Measurements from ENCODE around the gene NUDC.
A peak's percentile ranks its signal among the peaks of the same experiment; 100 is the strongest.
"Not testable (repeated sequence)": the region's sequence is repeated elsewhere in the genome, so short reads cannot be mapped to it uniquely, and the experiment has no call there.

Gene NUDC

GRCh38 chr1:26911399-26912146 lies 10.0 kb upstream of the NUDC start:
- DNase-seq, result no peak

DNA sequence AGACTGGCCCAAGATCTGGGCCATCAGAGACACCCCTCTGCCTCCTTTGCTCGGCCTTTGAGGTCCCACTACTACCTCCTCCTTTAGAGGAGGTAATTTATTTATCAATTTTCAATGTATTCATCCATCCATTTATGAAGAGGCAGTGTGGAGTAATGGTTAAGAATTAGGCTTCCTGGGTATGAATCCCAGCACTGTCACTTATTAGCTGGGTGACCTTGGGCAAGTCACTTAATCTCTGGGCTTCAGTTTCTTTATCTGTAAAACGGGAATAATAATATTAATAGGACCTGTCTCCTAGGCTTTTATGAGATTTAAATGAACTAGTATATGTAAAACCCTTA lies 9.4 kb upstream of the NUDC start:
- DNase-seq, result no peak

GRCh38 chr1:26913389-26913753 lies 8.2 kb upstream of the NUDC start:
- no peak for DNase-seq

GRCh38 chr1:26913754-26914619 lies 7.6 kb upstream of the NUDC start, which contains the start of gene NR0B2:
TSS of gene NR0B2 (minus strand) at chr1:26913975. CDS start at chr1:26913940, 35 bp downstream.
- no peak for DNase-seq

DNA sequence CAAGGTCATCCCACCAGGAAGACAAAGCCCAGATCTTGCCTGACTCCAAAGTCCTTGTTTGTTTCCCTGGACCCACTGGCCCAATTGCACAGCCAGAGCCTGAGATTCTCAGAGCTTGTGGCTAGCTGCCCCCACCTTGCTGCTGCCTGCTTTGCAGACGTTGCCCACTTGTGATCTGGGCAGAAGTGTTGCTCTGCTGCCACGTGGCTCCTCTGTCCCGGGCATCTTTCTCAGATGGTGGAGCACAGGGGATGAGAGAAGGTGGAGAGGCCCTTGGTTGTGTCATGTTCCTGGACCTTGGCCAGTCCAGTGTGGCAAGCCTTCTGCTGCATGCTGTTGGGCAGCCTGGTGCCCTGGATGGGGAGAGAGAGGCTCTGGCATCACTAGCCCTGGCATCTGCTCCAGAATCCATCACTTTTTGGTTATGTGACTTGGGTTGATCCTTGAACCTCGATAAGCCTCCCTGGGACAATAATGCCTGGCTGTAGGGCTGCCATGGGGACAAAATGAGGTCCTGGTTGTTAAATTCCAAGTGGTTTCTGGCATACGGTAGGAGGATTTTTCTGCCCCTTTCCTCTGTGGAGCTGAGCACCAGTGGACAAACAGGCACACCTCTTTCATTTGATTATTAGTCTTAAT lies 6.2 kb upstream of the NUDC start:
- no peak for DNase-seq

- DNase-seq, result no peak
Observed at GRCh38 chr1:26921126-26921539, 410 bp upstream of the NUDC start.

- no peak for DNase-seq
Observed at GRCh38 chr1:26922431-26922729, 837 bp downstream of the NUDC start.

DNA sequence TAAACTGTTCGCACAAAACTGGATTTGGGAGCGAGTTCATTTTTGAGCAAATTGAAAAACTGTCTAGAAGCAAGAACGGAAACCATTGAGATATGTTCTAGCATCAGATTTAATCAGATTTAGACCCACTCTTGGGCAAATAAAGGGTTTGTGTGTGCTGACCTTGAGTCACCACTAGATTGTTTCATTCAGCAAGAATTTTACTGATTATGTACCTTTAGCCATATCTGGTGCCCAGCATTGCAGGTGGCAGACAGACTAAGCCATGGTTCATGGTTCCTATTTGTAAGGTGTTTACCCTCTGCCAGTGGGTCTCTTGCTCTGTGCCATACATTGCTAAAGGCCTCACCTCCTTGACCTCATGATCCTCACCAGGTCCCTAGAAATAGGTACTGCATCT lies 1.4 kb downstream of the NUDC start:
- no peak for DNase-seq

DNA sequence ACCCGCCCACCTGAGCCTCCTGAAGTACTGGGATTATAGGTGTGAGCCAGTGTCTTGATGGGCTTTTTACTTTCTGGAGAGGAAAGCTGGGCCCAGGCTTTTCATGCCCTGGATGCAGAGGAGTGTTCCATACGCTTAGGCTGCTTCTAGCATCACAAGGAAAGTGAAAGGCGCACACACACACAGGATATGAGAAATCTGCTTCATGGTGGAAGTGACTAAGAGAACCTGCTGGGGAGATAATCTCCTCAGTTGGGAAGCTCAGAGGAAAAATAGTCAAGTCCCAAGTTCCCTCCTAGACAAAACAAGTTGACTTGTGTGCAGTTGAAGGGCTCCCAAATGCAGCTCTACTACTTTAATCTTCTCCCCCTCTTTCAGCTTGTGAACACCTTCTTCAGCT lies 2.2 kb downstream of the NUDC start:
- DNase-seq, result peak; percentile 11 to 23

- no peak for DNase-seq
Observed at GRCh38 chr1:26932531-26932930, 11.0 kb downstream of the NUDC start.

DNA sequence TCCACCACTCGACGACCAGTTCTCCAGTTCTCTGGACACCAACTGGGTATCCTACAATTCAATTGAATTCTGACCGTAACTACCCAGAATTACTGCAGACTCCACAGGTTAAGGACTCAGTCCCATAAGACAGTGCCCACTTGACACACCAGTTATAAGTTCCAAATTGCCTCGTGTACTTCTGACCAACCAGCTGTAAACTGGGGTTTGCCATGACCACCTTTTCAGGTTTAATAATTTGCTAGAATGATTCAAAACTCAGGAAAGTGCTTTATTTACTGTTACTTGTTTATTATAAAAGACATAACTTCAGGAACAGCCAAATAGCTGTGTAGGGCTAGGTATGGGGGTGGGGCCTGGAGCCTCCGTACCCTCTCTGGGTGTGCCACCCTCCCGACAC lies 15.3 kb downstream of the NUDC start:
- no peak for DNase-seq

- no peak for DNase-seq
Observed at GRCh38 chr1:26938004-26938658, 16.6 kb downstream of the NUDC start.

GRCh38 chr1:26938659-26939025 lies 17.1 kb downstream of the NUDC start:
- no peak for DNase-seq

- DNase-seq, result no peak
Observed at GRCh38 chr1:26941311-26941710, 19.8 kb downstream of the NUDC start.

DNA sequence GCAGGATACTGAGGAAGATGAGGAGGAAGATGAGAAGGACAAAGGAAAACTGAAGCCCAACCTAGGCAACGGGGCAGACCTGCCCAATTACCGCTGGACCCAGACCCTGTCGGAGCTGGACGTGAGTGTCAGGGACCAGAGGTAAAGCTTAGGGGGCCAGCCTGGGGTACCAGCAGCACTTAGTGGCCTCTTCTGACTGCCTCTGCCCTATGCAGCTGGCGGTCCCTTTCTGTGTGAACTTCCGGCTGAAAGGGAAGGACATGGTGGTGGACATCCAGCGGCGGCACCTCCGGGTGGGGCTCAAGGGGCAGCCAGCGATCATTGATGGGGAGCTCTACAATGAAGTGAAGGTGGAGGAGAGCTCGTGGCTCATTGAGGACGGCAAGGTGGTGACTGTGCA lies 21.1 kb downstream of the NUDC start:
- no peak for DNase-seq

DNA sequence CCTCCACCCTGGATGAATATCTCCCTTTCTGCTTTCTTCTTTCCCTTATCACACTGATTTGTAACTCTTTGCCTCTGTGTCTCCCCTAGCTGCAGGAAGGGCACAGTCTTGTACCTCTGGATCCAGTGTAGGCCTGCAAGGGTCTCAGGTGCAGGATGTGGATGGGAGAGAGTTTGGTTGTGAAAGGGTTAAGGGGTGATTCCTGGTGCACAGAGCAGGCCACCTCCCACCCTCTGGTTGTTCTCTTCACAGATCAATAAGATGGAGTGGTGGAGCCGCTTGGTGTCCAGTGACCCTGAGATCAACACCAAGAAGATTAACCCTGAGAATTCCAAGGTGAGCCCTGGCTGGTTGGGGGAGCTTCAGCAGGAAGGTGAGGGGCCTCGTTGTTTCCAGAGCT lies 23.6 kb downstream of the NUDC start:
- no peak for DNase-seq

GRCh38 chr1:26945728-26946127 lies 24.2 kb downstream of the NUDC start:
- no peak for DNase-seq

- no peak for DNase-seq
Observed at GRCh38 chr1:26946270-26946669, 24.7 kb downstream of the NUDC start.

DNA sequence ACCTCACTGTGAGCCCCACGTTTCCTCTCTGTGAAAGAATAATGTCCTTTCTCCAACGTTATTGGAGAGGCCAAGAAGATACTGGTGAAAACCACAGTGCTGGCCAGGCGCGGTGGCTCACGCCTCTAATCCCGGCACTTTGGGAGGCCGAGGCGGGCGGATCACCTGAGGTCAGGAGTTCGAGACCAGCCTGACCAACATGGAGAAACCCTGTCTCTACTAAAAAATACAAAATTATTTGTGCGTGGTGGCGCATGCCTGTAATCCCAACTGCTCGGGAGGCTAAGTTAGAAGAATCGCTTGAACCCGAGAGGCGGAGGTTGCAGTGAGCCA lies 27.1 kb downstream of the NUDC start:
- not testable (repeated sequence) for DNase-seq

GRCh38 chr1:26949266-26949925 lies 27.9 kb downstream of the NUDC start:
- no peak for DNase-seq

- DNase-seq, result no peak
Observed at GRCh38 chr1:26949926-26950319, 28.4 kb downstream of the NUDC start.

DNA sequence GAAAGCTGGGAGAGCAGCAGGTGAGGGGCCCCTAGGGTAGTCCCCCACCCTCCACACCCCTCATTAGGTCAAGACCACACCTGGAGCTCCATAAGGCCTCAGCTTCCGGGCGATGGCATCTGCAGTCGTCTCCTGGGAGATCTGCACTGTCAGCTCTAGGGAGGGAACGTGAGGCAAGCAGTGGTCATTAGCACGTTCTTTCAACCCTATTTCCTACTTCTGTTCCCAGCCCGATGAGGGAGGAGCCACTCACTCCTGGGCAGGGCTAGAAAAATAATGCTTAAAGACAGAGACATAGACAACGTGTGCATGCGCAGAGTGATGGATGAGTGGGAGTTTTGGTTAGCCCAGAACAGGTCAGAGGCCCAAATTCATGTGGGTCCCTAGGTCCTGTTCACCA lies 29.1 kb downstream of the NUDC start:
- no peak for DNase-seq

DNA sequence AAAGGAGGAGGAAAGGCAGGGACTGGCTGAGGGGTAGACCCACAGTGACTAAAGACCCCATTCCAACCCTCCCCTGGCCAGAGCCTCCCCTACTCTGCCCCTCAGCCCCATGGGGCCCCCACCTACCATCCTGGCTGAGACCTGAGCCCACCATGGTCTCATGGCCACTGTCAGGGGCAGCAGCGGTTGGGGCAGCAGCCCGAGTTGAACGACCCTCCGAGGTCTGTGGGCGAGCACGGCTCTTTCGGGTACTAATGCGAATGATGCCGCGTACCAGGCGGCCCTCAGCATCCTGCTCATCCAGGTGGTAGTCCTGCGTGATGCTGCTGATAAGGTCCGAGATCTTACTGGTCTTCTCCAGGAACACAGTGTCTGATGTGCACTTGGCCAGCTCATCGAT lies 29.7 kb downstream of the NUDC start:
- no peak for DNase-seq

Data from activated CD4-positive, alpha-beta T cell treated with anti-CD3 and anti-CD28 coated beads, Interleukin-2, amount 50 U/mL, for 48 hours (primary cell).